Measurements from ENCODE around the gene CRKL. TPM values are rescaled to one million over a fixed set of nuclear protein-coding genes. Genes with fewer than 3 reads are reported as not detected.

The CRKL gene
- total RNA-seq, 1 donor from 2014 or later = 72.9 TPM

DNA sequence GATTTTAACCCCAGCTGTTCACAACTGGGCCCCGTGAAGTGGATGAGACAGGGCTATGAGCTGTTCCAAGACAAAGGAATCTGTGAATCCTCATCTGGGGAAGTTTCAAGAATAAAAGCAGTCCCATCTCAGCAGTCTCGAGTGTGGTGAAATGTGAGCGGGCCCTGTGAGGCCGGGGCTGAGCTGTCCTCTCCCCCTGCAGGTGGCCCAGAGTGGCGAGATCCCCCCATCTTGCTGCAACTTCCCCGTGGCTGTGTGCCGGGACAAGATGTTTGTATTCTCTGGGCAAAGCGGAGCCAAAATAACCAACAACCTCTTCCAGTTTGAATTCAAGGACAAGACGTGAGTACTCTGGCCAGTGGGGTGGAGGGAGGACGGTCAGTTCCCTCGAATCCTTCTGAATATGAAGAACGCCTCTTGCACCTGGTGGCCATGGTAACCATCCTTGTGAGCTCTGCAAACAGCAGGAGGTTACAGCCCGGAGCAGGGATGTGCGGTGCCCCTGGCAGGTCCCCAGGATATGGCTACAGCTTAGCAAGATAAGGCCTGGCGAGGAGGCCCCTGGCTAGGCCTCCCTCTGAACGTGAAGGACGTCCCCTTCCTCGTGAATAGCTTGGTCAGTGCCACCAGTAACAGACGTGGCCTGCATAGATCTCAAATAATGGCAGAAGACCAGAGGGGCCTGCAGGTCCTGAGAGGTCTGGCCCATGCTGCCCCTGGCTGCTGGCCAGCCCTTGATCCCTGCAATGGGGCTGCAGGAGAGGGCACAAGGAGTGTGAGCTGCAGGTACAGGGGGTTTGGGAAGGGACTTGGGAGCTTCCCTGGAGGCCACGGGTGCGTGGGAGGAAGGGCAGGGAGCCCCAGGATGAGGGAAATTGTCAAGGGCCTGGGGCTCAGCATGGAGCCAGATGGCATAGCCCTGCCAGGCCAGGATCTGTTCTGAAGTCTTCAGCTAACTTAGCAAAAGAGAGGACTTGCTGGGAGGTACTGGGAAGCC, 73.3 kb downstream of the CRKL start:
- TF ChIP-seq, protein P1, sequence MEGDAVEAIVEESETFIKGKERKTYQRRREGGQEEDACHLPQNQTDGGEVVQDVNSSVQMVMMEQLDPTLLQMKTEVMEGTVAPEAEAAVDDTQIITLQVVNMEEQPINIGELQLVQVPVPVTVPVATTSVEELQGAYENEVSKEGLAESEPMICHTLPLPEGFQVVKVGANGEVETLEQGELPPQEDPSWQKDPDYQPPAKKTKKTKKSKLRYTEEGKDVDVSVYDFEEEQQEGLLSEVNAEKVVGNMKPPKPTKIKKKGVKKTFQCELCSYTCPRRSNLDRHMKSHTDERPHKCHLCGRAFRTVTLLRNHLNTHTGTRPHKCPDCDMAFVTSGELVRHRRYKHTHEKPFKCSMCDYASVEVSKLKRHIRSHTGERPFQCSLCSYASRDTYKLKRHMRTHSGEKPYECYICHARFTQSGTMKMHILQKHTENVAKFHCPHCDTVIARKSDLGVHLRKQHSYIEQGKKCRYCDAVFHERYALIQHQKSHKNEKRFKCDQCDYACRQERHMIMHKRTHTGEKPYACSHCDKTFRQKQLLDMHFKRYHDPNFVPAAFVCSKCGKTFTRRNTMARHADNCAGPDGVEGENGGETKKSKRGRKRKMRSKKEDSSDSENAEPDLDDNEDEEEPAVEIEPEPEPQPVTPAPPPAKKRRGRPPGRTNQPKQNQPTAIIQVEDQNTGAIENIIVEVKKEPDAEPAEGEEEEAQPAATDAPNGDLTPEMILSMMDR (IDR thresholded peaks at IDR 0.05; ENCODE audit: insufficient read depth, low read length, severe bottlenecking) = no peak
- Histone ChIP-seq H3K27me3 (ENCODE audit: control insufficient read depth, insufficient read depth, low read length) (no peaks in the 10 kb centered on the region), H3K4me3 (ENCODE audit: low read depth, low read length) (no peak overlapping the region), H3K36me3 (ENCODE audit: control insufficient read depth, insufficient read depth, low read length) (peaks cover 51% of the 10 kb centered on the region)
- peak; percentile 70 for FAIRE-seq
- DNase-seq (ENCODE audit: low read depth) = no peak

DNA sequence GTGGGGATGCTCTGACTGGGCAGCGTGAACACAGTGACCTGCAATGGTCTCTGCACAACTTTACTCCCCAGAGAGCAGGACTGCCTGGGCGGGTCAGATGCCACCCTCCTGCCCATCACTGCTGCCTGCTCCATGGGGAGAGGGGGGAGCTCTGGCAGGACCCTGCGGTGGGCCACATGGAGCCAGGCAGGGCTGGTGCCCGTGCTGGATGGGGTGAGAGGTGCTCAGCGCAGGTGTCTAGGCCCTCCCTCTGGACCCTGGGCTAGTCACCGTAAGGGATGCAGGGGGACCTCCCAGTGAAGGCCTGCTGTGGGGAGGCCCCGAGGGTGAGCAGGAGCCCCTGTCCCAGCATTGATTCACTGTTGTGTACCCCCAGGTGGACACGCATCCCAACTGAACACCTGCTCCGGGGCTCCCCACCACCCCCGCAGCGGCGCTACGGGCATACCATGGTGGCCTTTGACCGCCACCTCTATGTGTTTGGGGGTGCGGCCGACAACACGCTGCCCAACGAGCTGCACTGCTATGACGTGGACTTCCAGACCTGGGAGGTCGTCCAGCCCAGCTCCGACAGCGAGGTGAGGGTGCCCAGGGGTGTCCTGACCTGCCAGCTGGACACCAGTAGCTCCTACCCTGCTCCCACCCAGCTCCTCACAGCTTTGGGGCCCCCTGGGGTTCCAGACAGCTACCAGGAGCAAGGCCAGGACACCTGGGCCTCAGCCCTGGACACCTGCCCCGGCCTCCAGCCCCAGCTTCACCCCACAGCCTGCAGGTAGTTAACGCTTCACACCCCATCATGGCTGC, 74.2 kb downstream of the CRKL start:
- Histone ChIP-seq H3K4me3 (ENCODE audit: low read depth, low read length) (no peak overlapping the region), H3K36me3 (ENCODE audit: control insufficient read depth, insufficient read depth, low read length) (peaks cover 48% of the 10 kb centered on the region), H3K27me3 (ENCODE audit: control insufficient read depth, insufficient read depth, low read length) (no peaks in the 10 kb centered on the region)
- FAIRE-seq = no peak
- DNase-seq (ENCODE audit: low read depth) = no peak
- TF ChIP-seq, protein P1 (IDR thresholded peaks at IDR 0.05; ENCODE audit: insufficient read depth, low read length, severe bottlenecking) = no peak

DNA sequence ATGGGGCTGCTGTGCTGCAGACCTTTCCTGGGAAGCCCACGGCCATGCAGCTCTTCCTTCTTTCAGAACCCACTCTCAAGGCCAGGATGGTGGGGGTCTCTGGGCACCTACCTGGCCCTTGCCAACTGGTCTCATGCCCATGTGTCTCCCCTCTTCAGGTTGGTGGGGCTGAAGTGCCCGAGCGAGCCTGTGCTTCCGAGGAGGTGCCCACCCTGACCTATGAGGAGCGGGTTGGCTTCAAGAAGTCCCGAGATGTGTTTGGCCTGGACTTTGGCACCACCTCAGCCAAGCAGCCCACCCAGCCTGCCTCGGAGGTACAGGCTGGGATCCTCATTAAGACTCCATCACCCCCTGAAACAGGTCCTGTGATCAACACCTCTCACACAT, 74.8 kb downstream of the CRKL start:
- no peaks in the 10 kb centered on the region for H3K27me3 ChIP-seq (ENCODE audit: control insufficient read depth, insufficient read depth, low read length)
- H3K4me3 ChIP-seq (ENCODE audit: low read depth, low read length) = no peak overlapping the region
- FAIRE-seq (no peak), DNase-seq (ENCODE audit: low read depth) (no peak)
- H3K36me3 ChIP-seq (ENCODE audit: control insufficient read depth, insufficient read depth, low read length) = peaks cover 47% of the 10 kb centered on the region
- TF ChIP-seq, protein P1 (IDR thresholded peaks at IDR 0.05; ENCODE audit: insufficient read depth, low read length, severe bottlenecking) = no peak

DNA sequence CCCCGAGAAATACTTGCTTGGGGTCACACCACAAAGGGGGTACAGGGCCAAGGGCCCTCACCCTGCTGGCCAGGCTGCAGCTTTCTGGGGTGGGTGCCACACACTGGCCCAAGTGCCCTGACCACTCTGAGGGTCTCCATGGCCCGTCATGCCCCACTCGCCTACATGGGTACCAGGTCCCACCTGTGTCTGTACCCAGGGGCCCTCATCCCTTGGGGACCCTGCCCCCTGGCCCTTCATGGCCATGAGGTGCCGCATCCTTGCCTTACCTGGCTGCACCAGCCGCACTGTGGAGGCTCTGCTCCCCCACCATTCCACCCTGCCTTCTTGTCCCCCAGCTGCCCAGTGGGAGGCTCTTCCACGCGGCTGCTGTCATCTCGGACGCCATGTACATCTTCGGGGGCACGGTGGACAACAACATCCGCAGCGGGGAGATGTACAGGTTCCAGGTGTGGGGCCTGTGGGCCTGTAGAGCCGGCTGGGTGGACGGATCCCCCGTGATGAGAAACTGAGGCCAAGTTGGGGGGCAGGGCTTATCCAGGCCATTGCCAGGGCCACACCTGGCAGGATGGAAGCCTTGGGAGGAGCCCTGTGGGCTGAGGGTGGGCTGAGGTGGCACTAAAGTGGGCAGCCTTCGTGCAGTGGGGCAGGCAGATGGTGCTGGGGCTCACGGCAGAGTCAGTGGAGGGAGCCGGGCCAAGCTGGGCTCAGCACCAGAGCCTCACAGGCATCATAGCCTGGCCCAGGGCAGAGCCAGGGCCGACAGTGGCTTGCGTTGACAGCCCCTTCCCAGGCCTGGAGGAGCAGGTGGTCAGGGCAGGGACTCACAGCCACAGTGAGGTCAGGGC, 75.5 kb downstream of the CRKL start:
- DNase-seq (ENCODE audit: low read depth) (no peak), FAIRE-seq (no peak)
- Histone ChIP-seq H3K36me3 (ENCODE audit: control insufficient read depth, insufficient read depth, low read length) (peaks cover 45% of the 10 kb centered on the region), H3K27me3 (ENCODE audit: control insufficient read depth, insufficient read depth, low read length) (no peaks in the 10 kb centered on the region), H3K4me3 (ENCODE audit: low read depth, low read length) (no peak overlapping the region)
- TF ChIP-seq, protein P1 (IDR thresholded peaks at IDR 0.05; ENCODE audit: insufficient read depth, low read length, severe bottlenecking) = no peak

DNA sequence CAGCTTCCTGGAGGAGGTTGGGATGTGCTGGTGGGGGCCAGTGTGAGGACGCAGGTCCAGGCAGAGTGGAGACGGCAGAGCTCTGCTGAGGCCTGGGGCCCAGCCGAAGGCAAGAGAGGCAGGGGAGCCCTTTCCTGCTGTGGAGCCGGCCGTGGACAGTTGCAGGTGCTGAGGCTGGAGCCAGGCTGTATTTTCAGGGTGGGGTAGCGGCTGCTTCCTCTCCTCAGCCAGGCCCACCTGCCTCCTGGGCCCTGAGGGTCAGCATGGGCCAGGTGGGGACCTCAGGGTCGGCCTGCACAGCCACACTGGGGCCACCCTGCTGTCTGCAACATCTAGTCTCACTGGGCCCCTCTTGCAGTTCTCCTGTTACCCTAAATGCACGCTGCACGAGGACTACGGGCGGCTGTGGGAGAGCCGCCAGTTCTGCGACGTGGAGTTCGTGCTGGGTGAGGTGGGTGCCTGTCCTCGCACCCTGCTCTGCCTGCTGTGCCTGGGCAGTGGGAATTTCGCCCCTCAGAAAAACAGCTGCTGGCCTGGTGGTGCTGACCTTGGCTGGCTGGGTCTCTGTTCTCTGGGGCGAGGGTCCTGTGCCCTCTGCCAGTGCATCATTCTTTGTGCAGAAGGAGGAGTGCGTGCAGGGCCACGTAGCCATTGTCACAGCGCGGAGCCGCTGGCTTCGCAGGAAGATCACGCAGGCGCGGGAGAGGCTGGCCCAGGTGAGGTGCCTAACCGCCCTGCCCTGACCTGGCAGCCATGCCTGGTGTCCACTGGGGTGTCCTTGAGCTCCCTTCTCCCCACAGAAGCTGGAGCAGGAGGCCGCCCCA, 76.3 kb downstream of the CRKL start:
- FAIRE-seq (no peak), DNase-seq (ENCODE audit: low read depth) (no peak)
- no peaks in the 10 kb centered on the region for H3K27me3 ChIP-seq (ENCODE audit: control insufficient read depth, insufficient read depth, low read length)
- no peak overlapping the region for H3K4me3 ChIP-seq (ENCODE audit: low read depth, low read length)
- TF ChIP-seq, protein P1 (IDR thresholded peaks at IDR 0.05; ENCODE audit: insufficient read depth, low read length, severe bottlenecking) = no peak
- peaks cover 45% of the 10 kb centered on the region for H3K36me3 ChIP-seq (ENCODE audit: control insufficient read depth, insufficient read depth, low read length)
